Stomach (tissue), 9 donors: Measurements from ENCODE around the gene TFF2. TPM values are rescaled to one million over a fixed set of nuclear protein-coding genes. Genes with fewer than 3 reads are reported as not detected.

ENCODE experiments used
- DNase-seq, 2 donors: peaks; one replicate each; pipeline versions ENCODE4 v3.0.0 to v3.0.0-alpha.2; 2013 to 2019
- H3K27ac ChIP-seq, 5 donors: fragments of 200-600 bp in 4 of 5; sonication (generic) in 4 of 5; one replicate each; pipeline ENCODE4 v1.5.1; 2013 to 2019; ENCODE audit warnings: mild to moderate bottlenecking in 1 of 5, moderate library complexity in 1 of 5
- H3K27me3 ChIP-seq, 3 donors: fragments of 200-600 bp; sonication (generic); one replicate each; pipeline ENCODE4 v1.5.1; 2017 to 2019; ENCODE audit warnings: mixed run types in 1 of 3
- H3K36me3 ChIP-seq, 4 donors: fragments of 200-600 bp; sonication (generic); 1 replicate in 3 of 4; 2 replicates in 1 of 4; pipeline ENCODE4 v1.5.1; 2016 to 2019
- H3K4me1 ChIP-seq, 4 donors: fragments of 200-600 bp; sonication (generic); one replicate each; pipeline ENCODE4 v1.5.1; 2016 to 2019
- H3K4me3 ChIP-seq, 4 donors: fragments of 200-600 bp; sonication (generic) in 3 of 4; one replicate each; pipeline ENCODE4 v1.5.1; 2016 to 2019; ENCODE audit warnings: mild to moderate bottlenecking in 1 of 4
- H3K9me3 ChIP-seq, 4 donors: fragments of 200-600 bp; sonication (generic); one replicate each; pipeline ENCODE4 v1.5.1; 2016 to 2019
- CTCF ChIP-seq, 7 experiments: fragments of 450-650 bp in 4 of 7; fragments of 200-600 bp in 3 of 7; sonication (generic) in 3 of 7; IDR thresholded peaks; one replicate each; pipeline ENCODE4 v1.5.1; 2016 to 2019; ENCODE audit warnings: antibody characterized with exemption in 7 of 7, control low read depth in 2 of 7, mild to moderate bottlenecking in 1 of 7
- EP300 ChIP-seq: sonication (generic); formaldehyde crosslinking; IDR thresholded peaks from one replicate; pipeline ENCODE4 v1.6.1; 2017; ENCODE audit warnings: antibody characterized with exemption
- POLR2A ChIP-seq, 4 donors: fragments of 450-650 bp; IDR thresholded peaks; one replicate each; pipeline ENCODE4 v1.6.1; 2016; ENCODE audit warnings: antibody characterized with exemption in 4 of 4, control low read depth in 2 of 4, mild to moderate bottlenecking in 1 of 4, moderate library complexity in 1 of 4
- POLR2AphosphoS5 ChIP-seq, 3 donors: sonication (generic); formaldehyde crosslinking; IDR thresholded peaks; one replicate each; pipeline ENCODE4 v1.6.1; 2016; ENCODE audit warnings: antibody characterized with exemption in 3 of 3
- WGBS, 5 donors: extraction: QIAGEN DNeasy Blood & Tissue Kit in 3 of 5; methylation state at CpG; one replicate each; pipeline versions ENCODE4 v1.1.5 to v1.1.7; 2013 to 2018; 5-methylcytosine and 5-hydroxymethylcytosine counted together
- intact Hi-C: fragments of 100-400 bp; cut with DNase I; formaldehyde crosslinking; loops from one replicate; pipeline ENCODE4 v1.15.1; 2023; ENCODE audit warnings: low total_unique reads
- polyA plus RNA-seq, 3 donors: library from polyadenylated mRNA; stranded (reverse); fragments of 200-250 nt; gene quantifications; one replicate each; pipeline ENCODE4 v1.2.3, GENCODE V29; 2013
- total RNA-seq, 5 donors: library from RNA; depleted of rRNA; stranded (reverse); fragments of >200 nt; gene quantifications; one replicate each; pipeline versions ENCODE4 v1.1.0 to v1.2.3, GENCODE V29; 2014 to 2016
- donor health status: healthy with polysubstance abuse.
- donor health status: Bipolar disorder and iron deficiency.
- donor health status: healthy.

Gene TFF2
- total and polyA plus RNA-seq, 8 donors = 2.3 to 2,979 (median 1,062) TPM

DNA sequence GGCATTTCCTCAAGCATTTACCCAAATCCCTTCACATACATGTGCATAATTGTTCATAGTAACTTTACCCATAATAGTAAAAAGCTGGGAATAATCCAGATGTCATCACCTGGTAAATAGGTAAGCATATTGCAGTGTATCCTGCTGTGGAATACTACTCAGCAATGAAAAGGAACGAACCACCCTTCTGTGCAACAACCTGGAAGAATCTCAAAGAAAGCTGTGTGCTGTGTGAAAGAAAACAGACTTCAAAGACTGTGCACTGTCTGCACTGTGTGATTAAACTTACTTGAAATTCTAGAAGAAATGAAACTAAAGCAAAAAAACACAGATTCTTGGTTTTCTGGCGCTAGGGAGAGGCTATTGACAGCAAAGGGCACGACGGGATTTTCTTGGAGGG, 13.5 kb downstream of the TFF2 start:
- peaks cover 0 to 33% (median 0%) of the 10 kb centered on the region in 3 donors for H3K27me3 ChIP-seq
- 73 to 88% (median 75%) methylated on average over 4 of the region's 4 CpGs for WGBS, 5 donors
- no peak for DNase-seq
- no peaks in the 10 kb centered on the region for H3K36me3 ChIP-seq
- H3K4me1 ChIP-seq = peaks cover 4 to 18% (median 14%) of the 10 kb centered on the region in 4 donors
- no peak for TF ChIP-seq POLR2AphosphoS5 (IDR thresholded peaks at IDR 0.05)
- no peak for TF ChIP-seq EP300
- no peak for TF ChIP-seq POLR2A (IDR thresholded peaks at IDR 0.05)
- intact Hi-C loops = no loop called here
- H3K9me3 ChIP-seq = peaks cover 0 to under 1% (median 0%) of the 10 kb centered on the region in 4 donors
- no peak overlapping the region for H3K4me3 ChIP-seq
- H3K27ac ChIP-seq = no peak overlapping the region

DNA sequence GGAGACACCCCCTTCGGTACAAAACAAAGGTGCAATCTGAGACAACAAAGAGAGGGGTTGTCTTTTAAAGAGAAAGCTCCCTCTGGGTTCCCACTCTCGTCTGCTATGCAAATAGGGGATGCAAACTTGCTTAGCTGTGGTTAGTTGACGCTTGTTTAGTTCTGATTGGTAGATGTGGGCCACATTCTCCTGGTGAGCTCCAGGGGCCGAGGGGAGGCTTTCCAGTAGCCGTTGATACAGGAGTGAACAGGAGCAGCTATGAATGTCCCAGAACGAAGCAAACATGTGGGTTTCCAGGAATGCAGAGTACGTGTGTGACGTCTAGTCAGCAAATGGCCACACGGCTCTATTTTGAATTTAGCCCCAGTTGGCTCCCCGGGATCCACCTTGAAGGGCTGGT, 14.7 kb downstream of the TFF2 start:
- Histone ChIP-seq H3K36me3 (no peaks in the 10 kb centered on the region), H3K27me3 (peaks cover 0 to 36% (median 0%) of the 10 kb centered on the region in 3 donors), H3K9me3 (peaks cover 0 to 9% (median 4%) of the 10 kb centered on the region in 4 donors), H3K4me3 (no peak overlapping the region), H3K27ac (no peak overlapping the region), H3K4me1 (peaks cover 4 to 18% (median 17%) of the 10 kb centered on the region in 4 donors)
- DNase-seq = peak in 1 of 2 donors; percentile 45
- intact Hi-C loops = no loop called here
- WGBS, 5 donors = 35 to 50% (median 37%) methylated on average over 10 of the region's 10 CpGs
- no peak for TF ChIP-seq CTCF (IDR thresholded peaks at IDR 0.05)
- no peak for TF ChIP-seq POLR2A (IDR thresholded peaks at IDR 0.05)
- TF ChIP-seq EP300 = no peak
- no peak for TF ChIP-seq POLR2AphosphoS5 (IDR thresholded peaks at IDR 0.05)

DNA sequence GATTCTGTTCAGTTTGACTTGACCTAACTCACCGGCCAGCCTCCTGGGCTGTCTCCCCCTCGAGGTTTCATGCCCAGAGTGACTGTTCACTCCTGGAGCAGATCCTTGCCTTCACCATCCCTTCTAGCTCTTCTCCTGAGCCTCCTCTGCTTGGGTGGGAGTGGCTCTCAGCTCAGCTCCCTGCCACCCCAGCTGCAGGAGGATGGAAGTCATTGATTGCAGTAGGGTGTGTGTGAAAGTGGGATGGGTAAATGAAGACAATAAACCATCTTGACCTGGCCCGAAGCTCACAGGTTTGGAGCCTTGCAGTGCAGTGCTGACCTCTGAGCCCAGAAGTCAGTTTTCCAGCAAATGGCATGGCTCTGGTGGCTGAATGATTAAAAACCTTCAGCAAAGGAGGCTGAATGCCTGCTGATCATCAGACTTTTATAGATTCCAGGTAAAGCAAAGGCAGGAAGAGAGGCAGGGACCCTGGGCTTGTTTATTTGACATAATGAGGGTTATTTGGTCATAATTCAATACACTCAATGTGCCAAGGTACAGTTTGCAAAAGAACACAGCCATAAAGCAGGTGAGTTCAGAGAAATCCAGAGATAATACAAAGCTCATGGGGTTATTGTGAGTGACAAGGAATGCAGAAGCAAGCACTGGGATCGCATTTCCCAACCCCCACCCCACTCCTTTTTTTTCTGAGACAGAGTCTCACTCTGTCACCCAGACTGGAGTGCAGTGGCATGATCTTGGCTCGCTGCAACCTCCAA, 18.1 kb downstream of the TFF2 start:
- no peak for DNase-seq
- no peaks in the 10 kb centered on the region for H3K36me3 ChIP-seq
- intact Hi-C loops = no loop called here
- WGBS, 5 donors = 68 to 83% (median 79%) methylated on average over 5 of the region's 5 CpGs
- H3K4me1 ChIP-seq = peaks cover 0 to 13% (median 8%) of the 10 kb centered on the region in 4 donors
- no peak overlapping the region for H3K4me3 ChIP-seq
- no peak for TF ChIP-seq POLR2AphosphoS5 (IDR thresholded peaks at IDR 0.05)
- H3K9me3 ChIP-seq = peaks cover 0 to 9% (median 4%) of the 10 kb centered on the region in 4 donors
- H3K27ac ChIP-seq = no peak overlapping the region
- H3K27me3 ChIP-seq = peaks cover 0 to 36% (median 0%) of the 10 kb centered on the region in 3 donors

DNA sequence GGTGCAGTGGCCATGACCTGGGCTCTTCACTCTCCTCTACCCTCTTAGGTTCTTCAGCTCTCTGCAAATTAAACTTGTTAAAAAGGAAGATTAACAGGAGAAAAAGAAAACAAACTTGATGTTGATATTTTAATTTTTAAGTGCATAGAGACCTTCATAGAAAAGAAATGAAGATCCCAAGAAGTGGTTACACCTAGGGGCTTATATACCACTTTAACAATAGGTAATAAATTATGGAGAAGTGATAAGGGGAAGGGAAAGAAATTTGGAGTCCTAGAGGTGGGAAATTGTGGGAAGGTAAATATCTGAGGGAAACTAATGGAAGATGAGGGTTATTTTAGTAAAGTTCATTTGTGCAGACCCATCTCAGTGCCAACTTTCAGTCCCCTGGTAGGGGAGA, 19.1 kb downstream of the TFF2 start:
- Histone ChIP-seq H3K36me3 (no peaks in the 10 kb centered on the region), H3K27me3 (peaks cover 0 to 36% (median 0%) of the 10 kb centered on the region in 3 donors), H3K27ac (no peak overlapping the region), H3K4me1 (peaks cover 0 to 10% (median 5%) of the 10 kb centered on the region in 4 donors), H3K9me3 (peaks cover 0 to 9% (median 4%) of the 10 kb centered on the region in 4 donors), H3K4me3 (no peak overlapping the region)
- intact Hi-C loops = no loop called here
- TF ChIP-seq CTCF (IDR thresholded peaks at IDR 0.05) (no peak), POLR2AphosphoS5 (IDR thresholded peaks at IDR 0.05) (no peak), POLR2A (IDR thresholded peaks at IDR 0.05) (no peak), EP300 (no peak)
- DNase-seq = no peak

- WGBS, 5 donors = 49 to 68% (median 60%) methylated on average over 4 of the region's 4 CpGs
- DNase-seq = no peak
- H3K4me3 ChIP-seq = no peak overlapping the region
- H3K9me3 ChIP-seq = peaks cover 0 to 9% (median 4%) of the 10 kb centered on the region in 4 donors
- H3K27ac ChIP-seq = no peak overlapping the region
- TF ChIP-seq POLR2A (IDR thresholded peaks at IDR 0.05) = no peak
- TF ChIP-seq CTCF (IDR thresholded peaks at IDR 0.05) = no peak
- TF ChIP-seq POLR2AphosphoS5 (IDR thresholded peaks at IDR 0.05) = no peak
- no peak for TF ChIP-seq EP300
- H3K36me3 ChIP-seq = no peaks in the 10 kb centered on the region
- peaks cover 0 to 10% (median 2%) of the 10 kb centered on the region in 4 donors for H3K4me1 ChIP-seq
- peaks cover 0 to 30% (median 0%) of the 10 kb centered on the region in 3 donors for H3K27me3 ChIP-seq
- intact Hi-C loops = no loop called here
Observed at GRCh38 chr21:42330380-42331371, 20.1 kb downstream of the TFF2 start.
